DMS79 (cell line): ENCODE results near the gene STRN3.
A peak's percentile ranks its signal among the peaks of the same experiment; 100 is the strongest.
"Not testable (repeated sequence)": the region's sequence is repeated elsewhere in the genome, so short reads cannot be mapped to it uniquely, and the experiment has no call there.

Experiments used
- DNase-seq: peaks from one replicate; lab custom pipeline; 2025; lab: John Stamatoyannopoulos, UW

Gene STRN3

DNA sequence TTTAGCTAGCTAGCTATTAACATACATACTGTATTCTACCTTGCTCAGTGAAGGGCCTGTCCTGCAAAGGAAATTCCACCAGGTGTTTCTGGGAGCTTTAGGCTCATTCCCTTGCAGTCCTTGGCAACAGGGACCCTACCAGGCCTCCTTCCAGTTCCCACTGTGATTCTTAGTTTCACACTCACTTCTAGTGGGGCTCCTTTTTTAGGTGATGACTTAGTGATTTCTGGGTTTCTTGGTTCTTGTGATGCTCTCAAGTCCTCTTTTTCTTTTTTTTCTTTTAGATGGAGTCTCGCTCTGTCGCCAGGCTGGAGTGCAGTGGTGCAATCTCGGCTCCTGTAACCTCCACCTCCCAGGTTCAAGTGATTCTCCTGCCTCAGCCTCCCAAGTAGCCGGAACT, 10.4 kb upstream of the STRN3 start:
- DNase-seq, result no peak

DNA sequence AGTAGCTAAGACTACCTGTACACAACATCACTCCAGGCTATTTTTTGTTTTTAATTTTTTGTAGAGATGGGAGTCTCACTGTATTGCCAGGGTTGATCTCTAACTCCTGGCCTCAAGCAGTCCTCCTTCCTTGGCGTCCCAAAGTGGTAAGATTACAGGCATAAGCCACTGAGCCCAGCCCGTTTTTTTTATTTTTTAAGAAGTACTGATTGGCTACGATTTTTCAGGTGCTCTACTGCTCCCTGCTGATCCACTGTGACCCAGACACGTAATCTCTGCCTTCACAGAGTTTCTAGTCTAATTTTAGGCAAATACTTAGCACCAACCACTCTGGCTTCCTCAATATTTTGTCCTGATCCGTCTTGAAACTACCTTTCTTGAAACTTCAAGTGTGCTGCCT, 4.3 kb upstream of the STRN3 start:
- DNase-seq, result no peak

DNA sequence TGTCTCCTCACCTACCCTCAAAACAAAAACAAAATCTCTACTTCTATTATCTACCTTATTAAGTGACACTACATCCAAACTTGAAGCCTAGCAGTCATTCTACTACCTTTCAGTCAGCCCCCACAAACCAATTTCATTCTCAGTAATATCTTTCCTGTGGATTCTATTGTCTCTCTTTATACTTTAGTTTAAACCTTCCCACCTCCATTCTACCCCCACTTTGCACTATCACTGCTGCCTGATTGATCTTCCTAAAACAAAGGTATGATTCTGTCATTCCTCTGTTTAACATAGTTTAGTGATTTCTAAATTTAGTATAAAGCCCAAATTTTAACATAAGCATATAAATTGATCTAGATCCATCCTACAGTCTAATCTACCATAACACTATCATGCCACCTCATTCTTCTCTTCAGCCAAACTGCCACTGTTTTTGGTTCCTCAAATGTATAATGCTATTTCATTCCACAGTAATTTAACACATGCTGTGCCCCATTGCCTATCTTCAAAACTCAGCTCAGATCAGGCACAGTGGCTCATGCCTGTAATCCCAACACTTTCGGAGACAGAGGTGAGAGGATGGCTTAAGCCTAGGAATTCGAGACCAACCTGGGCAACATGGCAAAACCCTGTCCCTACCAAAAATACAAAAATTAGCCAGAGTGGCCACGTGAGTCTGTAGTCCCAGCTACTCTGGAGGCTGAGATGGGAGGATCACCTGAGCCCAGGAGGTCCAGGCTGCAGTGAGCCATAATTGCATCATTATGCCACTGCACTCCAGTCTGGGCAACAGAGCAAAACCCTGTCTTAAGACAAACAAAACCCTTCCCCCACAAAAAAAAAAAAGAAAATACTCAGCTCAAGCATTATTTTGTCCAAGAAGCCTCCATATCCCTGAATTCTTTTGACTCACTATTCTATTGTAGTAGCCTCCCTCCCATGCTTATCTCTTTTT, 3.1 kb upstream of the STRN3 start:
- DNase-seq, result no peak

DNA sequence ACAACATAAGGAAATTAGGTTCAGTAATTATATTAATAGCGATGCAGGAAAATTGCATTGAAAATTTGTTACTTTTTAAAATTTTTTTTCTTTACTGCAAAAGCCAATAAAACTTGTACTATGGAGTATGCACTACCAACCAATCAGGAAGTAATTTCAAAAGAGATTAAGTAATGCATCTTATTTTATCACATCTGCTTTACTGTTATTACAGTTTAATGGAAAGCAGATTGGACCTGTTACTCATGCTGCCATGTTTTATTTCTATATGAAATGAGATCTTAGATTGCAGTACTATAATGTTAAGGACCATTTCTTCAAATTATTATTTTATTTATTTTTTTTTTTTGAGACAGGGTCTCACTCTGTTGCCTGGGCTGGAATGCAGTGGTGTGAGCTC, 1.7 kb upstream of the STRN3 start:
- no peak for DNase-seq

DNA sequence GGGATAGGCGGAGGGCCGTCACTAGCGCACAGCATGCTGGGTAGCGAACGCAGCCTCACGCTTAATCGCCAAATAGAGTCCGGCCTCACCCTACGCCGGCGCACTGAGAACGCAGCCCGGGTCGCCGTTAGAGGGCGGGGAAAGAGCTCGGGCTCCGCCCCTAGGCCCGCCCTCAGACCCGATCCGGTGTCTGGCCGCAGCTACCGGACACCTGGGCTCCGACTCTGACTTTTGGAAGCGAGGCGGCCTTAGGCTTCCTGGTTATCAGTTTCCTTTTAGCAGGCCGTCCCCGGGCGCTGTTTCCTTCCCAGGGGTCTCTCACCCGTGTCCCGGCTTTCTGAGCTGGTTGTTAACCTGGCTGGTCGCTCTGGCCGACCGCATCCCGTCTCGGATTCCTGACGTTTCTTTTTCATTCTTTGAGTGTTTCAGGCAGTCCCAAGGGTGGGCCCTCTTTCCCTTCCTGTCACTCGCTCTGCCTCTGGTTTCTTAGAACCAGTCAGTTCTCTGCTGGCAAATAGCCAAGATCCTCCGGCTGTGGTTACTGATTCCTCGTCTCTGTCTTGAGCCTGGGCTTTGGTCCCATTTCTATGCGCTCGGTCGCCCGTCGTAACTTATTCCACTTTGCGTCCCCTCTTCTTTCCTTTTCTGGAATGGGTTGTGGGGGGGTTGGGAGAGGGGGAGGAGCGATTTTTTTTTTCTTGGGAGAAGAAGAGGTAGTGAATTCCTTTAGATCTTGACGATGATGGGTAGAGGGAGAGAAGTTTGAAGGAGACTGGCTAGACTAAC, 464 bp upstream of the STRN3 start:
- DNase-seq, result peak; percentile 94

DNA sequence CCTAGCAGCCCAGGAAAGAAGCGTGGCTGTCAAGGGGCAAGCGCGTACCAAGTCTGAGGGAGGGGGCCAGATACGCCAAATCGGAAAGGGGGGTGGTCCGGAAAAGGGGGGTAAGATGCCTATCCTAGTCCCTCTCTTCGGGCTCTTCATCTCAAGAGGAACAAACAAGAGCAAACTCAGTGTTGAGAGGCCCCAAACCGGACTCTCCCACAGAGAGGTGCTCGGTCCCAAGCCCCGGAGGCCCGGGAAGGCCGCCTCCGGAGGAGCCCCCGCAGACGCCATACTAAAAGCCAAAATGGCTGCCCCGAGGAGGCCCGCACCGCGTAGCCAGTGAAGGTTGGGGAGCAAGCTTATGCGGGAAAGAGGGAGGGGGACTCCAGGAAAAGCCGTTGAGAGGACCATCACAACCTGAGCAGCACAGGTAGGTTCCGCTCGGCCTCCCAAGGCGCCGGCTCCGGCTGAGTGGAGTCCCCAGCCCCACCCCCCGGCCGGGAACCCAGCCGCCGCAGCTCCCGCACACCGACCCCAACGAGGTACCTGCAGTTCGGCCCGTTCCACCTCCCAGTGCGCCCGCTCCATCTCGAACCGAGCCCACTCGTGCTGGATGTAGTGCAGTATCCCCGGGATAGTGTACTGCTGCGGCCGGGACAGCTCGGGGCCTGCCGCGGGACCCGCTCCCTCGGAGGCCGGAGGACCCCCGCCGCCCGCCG, 657 bp downstream of the STRN3 start, which contains the start of gene AP4S1:
TSS of gene AP4S1 (plus strand) at position 283 of the 710 bp plus-strand sequence. CDS start 40,548 bp downstream, outside the sequence.
- peak; percentile 41 for DNase-seq

DNA sequence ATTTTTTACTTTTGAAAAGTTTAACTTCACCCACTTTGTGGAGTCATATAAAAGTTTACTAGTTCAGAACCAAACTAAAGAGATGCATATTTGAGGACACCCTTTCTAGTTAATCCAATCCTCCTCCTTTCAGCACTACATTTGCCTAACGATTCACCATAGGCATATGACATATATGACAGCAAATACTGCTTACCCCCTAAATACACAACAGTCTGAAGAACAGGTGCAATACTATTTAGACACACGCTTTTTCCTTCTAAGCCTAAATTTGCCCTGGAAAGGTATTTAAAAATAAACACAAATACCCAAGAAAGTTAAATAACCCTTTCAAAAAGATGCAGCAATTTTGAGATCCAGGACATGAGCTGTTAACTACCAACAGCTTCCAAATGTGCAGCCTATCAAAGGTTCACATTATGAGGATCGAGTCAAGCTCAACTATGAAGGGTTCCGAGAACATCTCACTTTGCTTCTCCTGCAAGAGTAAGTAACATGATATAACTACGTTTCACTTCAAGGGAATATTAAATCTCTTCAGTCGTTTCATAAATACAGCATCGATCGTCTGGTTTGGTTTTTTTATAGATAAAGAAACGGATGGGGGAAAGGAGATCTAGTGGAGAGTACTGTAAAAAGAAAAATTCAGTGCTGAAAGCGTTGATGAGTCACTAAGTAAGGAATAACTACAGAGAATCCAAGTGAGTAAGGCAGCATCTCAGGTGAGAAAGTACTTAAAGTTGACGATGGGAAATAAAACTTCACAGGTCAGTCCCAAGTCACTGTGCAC, 1.4 kb downstream of the STRN3 start:
- no peak for DNase-seq

DNA sequence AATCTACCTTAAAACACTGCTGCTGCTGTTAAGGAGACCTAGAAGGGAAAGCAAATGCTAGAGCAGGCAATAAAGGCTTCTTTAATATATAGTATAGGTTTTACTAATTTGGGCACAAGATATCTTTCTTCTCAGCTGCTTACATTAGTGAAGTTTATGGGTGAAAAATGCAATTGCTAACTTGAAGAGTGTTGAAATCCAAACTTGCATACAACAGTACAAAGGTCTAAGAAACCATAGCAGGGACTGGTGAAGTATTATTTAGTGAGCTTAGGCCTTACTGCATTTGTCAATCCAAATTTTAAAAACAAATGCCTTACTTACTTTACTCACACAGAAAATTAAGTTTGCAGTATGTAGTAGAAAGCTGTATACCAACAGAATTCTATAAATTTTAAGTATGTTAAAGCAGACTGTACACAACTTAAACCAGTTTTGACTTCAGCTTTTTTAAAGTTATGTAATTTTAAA, 2.1 kb downstream of the STRN3 start:
- DNase-seq, result no peak

DNA sequence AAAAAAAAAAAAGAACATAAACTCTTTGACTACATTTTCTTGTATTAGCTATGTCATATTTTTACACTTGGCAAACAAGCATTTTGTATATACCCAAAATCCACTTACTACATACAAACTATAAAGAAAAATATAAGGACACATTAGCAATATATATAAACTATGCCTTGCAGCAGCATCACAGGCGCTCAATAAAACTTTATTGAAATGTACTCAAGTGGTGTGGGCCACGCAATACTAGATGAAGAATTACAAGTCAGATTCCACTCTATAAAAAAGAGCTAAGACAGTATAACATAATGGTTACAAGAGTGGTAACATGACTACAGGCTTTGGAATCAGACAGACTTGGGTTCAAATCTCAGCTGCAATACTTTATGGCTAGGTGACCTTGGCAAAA, 3.8 kb downstream of the STRN3 start:
- DNase-seq, result no peak

DNA sequence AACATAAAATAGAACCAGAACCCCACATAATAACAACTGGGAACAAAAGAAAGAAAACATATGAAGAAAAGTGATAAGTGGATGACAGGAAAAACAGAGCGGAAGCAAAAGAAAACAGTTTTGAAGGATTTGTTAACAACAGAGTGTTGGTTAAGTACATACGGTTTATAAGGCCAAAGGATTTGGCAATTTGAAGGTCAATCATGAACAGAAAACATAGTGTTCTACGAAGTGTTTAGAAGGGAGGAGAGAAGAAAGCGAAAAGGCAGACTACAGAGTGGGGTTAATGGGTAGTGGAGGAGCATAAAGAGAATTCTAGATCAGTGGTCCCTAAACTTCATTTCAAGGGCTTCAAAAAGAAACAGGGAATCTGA, 4.6 kb downstream of the STRN3 start:
- DNase-seq, result no peak

DNA sequence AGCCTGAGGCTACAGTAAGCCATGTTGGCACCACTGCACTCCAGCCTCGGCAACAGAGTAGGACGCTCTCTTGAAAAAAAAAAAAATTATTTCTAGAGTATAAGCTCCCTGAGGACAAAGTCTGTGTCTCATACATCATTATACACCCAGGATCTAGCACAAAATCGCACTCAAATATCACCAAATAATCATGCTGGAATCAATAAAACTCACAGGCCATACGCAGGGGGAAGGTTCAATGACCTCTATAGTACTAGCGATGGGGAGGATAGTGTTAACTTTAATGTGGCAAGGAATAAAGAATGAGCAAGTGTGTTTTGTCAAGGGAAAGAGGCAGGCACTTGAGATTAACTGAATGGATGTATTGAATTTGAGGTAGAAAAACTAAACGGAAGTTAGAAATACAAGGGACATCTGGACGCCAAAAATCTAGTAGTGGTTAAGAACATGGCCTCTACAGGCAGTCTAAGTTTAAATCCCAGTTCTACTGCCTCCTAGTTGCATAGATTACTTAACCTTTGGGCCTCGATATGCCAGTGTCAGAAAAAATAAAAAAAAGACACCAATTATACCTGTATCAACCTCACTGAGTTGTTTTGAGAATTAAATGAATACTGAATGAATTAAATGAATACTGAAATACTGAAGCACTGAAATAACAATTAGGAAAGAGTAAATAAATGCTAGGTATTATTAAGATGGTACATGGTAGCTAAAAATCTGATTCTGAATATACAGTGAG, 5.2 kb downstream of the STRN3 start:
- no peak for DNase-seq

DNA sequence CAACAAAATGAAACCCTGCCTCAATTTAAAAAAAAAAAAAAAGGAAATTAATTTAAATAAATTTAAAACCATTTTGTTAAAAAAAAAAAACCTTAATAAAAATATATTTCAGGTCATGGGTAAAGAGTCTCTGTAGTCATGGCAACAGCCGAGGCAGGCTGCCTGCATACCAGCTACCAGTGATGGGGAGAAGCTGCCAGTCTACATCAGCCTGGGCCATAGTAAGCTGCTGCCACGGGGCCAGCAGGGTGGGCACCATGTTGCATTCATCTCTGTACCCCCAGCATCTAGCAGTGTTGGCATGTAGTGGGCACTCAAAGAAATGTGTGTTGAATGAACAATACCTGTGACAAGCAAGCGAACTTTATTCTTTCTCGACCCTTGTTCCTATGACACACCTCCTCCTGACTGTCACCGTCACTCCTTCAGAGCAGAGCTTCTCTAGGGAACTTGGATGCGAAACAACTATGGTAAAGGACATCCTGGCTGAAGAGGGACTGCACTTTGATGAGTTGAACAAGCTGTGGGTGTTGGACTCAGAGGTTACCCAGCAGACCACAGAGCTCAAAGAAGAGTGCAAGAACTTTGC, 8.0 kb downstream of the STRN3 start:
- no peak for DNase-seq

DNA sequence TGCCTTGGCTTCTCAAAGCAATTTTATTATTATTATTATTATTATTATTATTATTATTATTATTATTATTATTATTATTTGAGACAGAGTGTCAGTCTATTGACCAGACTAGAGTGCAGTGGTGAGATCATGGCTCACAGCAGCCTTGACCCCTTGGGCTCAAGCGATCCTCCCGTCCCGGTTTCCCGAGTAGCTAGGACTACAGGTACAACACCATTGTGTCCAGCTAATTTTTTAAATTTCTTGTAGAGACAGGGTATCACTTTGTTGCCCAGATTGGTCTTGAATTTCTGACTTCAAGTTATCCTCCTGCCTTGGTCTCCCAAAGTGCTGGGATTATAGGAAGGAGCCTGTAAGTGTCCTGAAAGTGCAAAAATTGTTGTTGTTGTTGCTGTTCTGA, 12.3 kb downstream of the STRN3 start:
- DNase-seq, result no peak

DNA sequence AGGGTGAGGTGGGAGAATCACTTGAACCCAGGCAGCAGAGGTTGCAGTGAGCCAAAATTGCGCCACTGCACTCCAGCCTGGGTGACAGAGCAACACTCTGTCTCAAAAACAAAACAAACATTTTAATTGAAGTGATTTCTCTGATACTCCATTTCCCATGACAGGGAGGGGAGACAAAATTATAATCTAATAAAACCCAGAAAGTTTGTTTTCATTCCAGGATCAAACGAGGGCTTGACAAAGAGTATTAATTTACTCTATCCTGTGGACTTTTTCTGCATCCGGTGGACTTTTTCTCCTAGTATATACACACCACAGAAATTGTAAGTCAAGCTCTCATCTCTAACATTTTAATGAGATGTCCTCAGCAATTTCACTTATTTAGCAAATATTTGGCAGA, 15.2 kb downstream of the STRN3 start:
- no peak for DNase-seq

DNA sequence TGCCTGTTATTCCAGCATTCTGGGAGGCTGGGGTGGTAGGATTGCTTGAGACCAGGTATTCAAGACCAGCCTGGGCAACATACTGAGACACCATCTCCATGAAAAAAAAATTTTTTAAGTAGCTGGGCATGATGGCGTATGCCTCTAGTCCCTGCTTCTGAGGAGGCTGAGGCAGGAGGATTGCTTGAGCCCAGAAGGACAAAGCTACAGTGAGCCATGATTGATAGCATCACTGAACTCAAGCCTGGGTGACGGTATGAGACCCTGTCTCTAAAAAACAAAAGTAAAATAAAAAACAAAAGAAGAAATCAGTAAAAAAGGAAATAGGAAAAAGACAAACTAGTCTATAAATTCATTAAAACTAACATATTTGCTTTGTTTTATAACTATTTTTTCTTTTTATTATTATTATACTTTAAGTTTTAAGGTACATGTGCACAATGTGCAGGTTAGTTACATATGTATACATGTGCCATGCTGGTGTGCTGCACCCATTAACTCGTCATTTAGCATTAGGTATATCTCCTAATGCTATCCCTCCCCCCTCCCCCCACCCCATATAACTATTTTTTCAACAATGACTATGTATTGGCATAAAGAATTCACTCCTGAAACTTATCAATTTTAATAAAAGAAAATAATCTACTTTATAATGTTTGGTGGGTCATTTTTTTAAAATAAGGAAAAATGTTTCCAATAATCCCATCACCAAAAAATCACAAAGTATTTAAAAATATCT, 16.2 kb downstream of the STRN3 start:
- no peak for DNase-seq

DNA sequence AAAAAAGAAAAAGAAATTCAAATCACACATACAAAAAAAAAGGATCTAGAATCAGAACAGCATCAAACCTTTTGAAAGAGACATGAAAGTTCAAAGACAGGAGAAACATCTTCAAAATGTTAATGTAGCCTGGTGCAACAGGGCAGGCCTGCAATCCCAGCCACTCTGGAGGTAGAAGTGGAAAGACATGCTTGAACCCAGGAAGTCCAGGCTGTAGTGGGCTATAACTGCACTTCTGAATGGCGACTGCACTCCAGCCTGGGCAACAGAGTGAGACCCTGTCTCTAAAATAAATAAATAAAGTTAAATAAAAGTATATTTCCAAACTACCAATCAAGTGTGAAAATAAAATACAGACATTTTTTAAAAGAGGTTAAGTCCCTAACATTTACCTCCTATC, 19.5 kb downstream of the STRN3 start:
- no peak for DNase-seq

DNA sequence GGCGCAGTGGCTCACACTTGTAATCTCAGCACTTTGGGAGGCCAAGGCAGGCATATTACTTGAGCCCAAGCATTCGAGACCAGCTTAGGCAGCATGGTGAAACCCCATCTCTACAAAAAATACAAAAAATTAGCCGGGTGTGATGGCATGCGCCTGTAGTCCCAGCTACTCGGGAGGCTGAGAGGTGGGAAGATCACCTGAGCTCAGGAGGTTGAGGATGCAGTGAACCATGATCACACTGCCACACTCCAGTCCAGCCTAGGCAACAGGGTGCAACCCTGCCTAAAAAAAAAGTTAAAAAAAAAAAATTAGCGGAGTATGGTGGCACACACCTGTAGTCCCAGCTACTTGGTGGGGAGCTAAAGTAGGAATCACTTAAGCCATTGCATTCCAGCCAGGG, 22.2 kb downstream of the STRN3 start:
- DNase-seq, result not testable (repeated sequence)

DNA sequence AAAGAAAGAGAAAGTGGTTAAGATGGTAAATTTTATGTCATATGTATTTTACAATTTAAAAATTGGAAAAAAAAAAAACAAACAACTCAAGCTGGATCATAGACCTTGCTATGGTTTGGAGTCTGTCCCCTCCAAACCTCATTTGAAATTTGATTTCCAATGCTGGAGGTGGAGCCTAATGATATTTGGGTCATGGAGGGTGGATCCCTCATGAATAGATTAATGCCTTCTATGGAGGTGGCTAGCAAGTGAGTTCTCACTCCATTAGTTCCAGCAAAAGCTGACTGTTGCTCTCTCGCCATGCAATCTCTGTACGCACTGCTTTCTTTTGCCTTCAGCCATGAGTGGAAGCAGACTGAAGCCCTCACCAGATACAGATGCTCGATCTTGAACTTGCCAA, 22.9 kb downstream of the STRN3 start:
- DNase-seq, result no peak

DNA sequence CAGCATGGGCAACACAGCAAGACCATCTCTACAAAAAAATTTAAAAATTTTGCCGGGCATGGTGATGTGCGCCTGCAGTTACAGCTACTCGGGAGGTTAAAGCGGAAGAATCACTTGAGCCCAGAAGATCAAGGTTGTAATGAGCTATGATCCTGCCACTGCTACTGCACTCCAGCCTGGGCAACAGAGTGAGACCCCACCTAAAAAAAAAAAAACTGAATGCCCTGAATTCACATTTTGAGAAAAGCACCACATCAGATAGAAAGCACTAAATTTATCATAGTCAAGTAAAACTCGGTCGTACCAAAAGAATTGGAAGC, 24.9 kb downstream of the STRN3 start:
- DNase-seq, result no peak
